ENCODE results near the gene TM4SF20. TPM values are rescaled to one million over a fixed set of nuclear protein-coding genes. Genes with fewer than 3 reads are reported as not detected.
"Not testable (repeated sequence)": the region's sequence is repeated elsewhere in the genome, so short reads cannot be mapped to it uniquely, and the experiment has no call there.

TM4SF20 gene
- total RNA-seq, 4 donors from 2014 or later: not detected

GRCh38 chr2:227389661-227390060, 10.6 kb upstream of the TM4SF20 start:
- intact Hi-C loops (cut with DNase I): no loop called here
- Histone ChIP-seq H3K36me3 (no peaks in the 10 kb centered on the region), H3K4me1 (no peaks in the 10 kb centered on the region), H3K27ac (no peak overlapping the region), H3K27me3 (no peaks in the 10 kb centered on the region), H3K4me3 (replicated peaks in 1 of 3) (no peak overlapping the region), H3K9me3 (no peaks in the 10 kb centered on the region)
- no peak for DNase-seq
- no peak for TF ChIP-seq POLR2A (IDR thresholded peaks at IDR 0.05)
- 96 to 97% methylated on average over 7 of the region's 7 CpGs for WGBS, 2 donors

GRCh38 chr2:227389231-227389630, 10.1 kb upstream of the TM4SF20 start:
- Histone ChIP-seq H3K4me1 (no peaks in the 10 kb centered on the region), H3K9me3 (no peaks in the 10 kb centered on the region), H3K27ac (no peak overlapping the region), H3K4me3 (replicated peaks in 1 of 3) (no peak overlapping the region), H3K36me3 (no peaks in the 10 kb centered on the region), H3K27me3 (no peaks in the 10 kb centered on the region)
- intact Hi-C loops (cut with DNase I): no loop called here
- 89 to 94% methylated on average over 3 of the region's 3 CpGs for WGBS, 2 donors
- TF ChIP-seq POLR2A (IDR thresholded peaks at IDR 0.05) (no peak), CTCF (IDR thresholded peaks at IDR 0.05) (no peak)
- DNase-seq: no peak

- intact Hi-C loops (cut with DNase I): no loop called here
- H3K9me3 ChIP-seq: no peaks in the 10 kb centered on the region
- no peak overlapping the region for H3K4me3 ChIP-seq (replicated peaks in 1 of 3)
- no peaks in the 10 kb centered on the region for H3K27me3 ChIP-seq
- whole genome bisulfite sequencing, 2 donors: 75 to 94% methylated on average over 7 of the region's 7 CpGs
- no peak for DNase-seq
- no peak overlapping the region for H3K27ac ChIP-seq
- H3K4me1 ChIP-seq: no peaks in the 10 kb centered on the region
- no peaks in the 10 kb centered on the region for H3K36me3 ChIP-seq
- TF ChIP-seq CTCF (IDR thresholded peaks at IDR 0.05): no peak
- TF ChIP-seq POLR2A (IDR thresholded peaks at IDR 0.05): no peak
These were observed 9.5 kb upstream of the TM4SF20 start for GRCh38 chr2:227388537-227389011.

GRCh38 chr2:227387583-227387982, 8.5 kb upstream of the TM4SF20 start, which contains the start of gene SCYGR1:
SCYGR1 (minus strand) TSS chr2:227387949; CDS start chr2:227387949, 0 bp downstream.
- WGBS, 2 donors: 79% methylated on average over 2 of the region's 7 CpGs; no CpG with 5 or more reads in 1 of the 2 donors
- intact Hi-C loops (cut with DNase I): not testable (repeated sequence)

GRCh38 chr2:227386630-227387029, 7.5 kb upstream of the TM4SF20 start:
- H3K27ac ChIP-seq: no peak overlapping the region
- H3K4me1 ChIP-seq: no peaks in the 10 kb centered on the region
- WGBS, 2 donors: 81 to 87% methylated on average over 6 of the region's 6 CpGs
- no peak for DNase-seq
- TF ChIP-seq POLR2A (IDR thresholded peaks at IDR 0.05): no peak
- H3K36me3 ChIP-seq: no peaks in the 10 kb centered on the region
- no peaks in the 10 kb centered on the region for H3K9me3 ChIP-seq
- H3K4me3 ChIP-seq (replicated peaks in 1 of 3): no peak overlapping the region
- H3K27me3 ChIP-seq: no peaks in the 10 kb centered on the region
- intact Hi-C loops (cut with DNase I): no loop called here

More at GRCh38 chr2:227387583-227387982, 8.5 kb upstream of the TM4SF20 start, which contains the start of gene SCYGR1:
- H3K27me3 ChIP-seq; H3K36me3 ChIP-seq; H3K9me3 ChIP-seq; H3K4me3 ChIP-seq (replicated peaks in 1 of 3); DNase-seq; H3K4me1 ChIP-seq; H3K27ac ChIP-seq: not testable (repeated sequence)

- no peaks in the 10 kb centered on the region for H3K36me3 ChIP-seq
- intact Hi-C loops (cut with DNase I): no loop called here
- no peak for TF ChIP-seq CTCF (IDR thresholded peaks at IDR 0.05)
- no peak for TF ChIP-seq POLR2A (IDR thresholded peaks at IDR 0.05)
- no peak overlapping the region for H3K4me3 ChIP-seq (replicated peaks in 1 of 3)
- 68 to 78% methylated on average over 3 of the region's 3 CpGs for WGBS, 2 donors
- H3K27me3 ChIP-seq: no peaks in the 10 kb centered on the region
- no peak overlapping the region for H3K27ac ChIP-seq
- DNase-seq: no peak
- H3K4me1 ChIP-seq: no peaks in the 10 kb centered on the region
- no peaks in the 10 kb centered on the region for H3K9me3 ChIP-seq
These were observed 4.6 kb upstream of the TM4SF20 start for GRCh38 chr2:227383686-227384085.

- H3K4me3 ChIP-seq (replicated peaks in 1 of 3); H3K4me1 ChIP-seq; intact Hi-C loops (cut with DNase I); H3K36me3 ChIP-seq; H3K9me3 ChIP-seq; H3K27me3 ChIP-seq; DNase-seq; H3K27ac ChIP-seq: not testable (repeated sequence)
- 90 to 93% methylated on average over 2 of the region's 2 CpGs for WGBS, 2 donors
These were observed 3.2 kb upstream of the TM4SF20 start for GRCh38 chr2:227382241-227382835.
